ENCODE data around the gene CPNE5. TPM values are rescaled to one million over a fixed set of nuclear protein-coding genes. Genes with fewer than 3 reads are reported as not detected.
A peak's percentile ranks its signal among the peaks of the same experiment; 100 is the strongest.

Gene CPNE5
- total and polyA plus RNA-seq, 3 donors from 2014 or later, result 44.2 to 137 (median 97.8) TPM

GRCh38 chr6:36765190-36765589 is 74.1 kb downstream of the CPNE5 start:
- Histone ChIP-seq H3K36me3 (ENCODE audit: low read depth, missing control alignments) (no peaks in the 10 kb centered on the region), H3K9me3 (no peaks in the 10 kb centered on the region), H3K4me3 (no peak overlapping the region), H3K4me1 (peaks cover 12% of the 10 kb centered on the region), H3K27ac (no peak overlapping the region), H3K27me3 (no peaks in the 10 kb centered on the region)
- DNase-seq, result no peak
- intact Hi-C loops (cut with DNase I; ENCODE audit: low total_unique reads), result loop anchor here (5.0 kb wide), 2 partner anchors 82 to 212 kb away; no protein-coding TSS in a partner anchor
- WGBS, 2 donors, result 73% methylated on average over 4 to 10 of the region's 10 CpGs
- TF ChIP-seq POLR2A (IDR thresholded peaks at IDR 0.05) (no peak), CTCF (IDR thresholded peaks at IDR 0.05) (no peak)

DNA sequence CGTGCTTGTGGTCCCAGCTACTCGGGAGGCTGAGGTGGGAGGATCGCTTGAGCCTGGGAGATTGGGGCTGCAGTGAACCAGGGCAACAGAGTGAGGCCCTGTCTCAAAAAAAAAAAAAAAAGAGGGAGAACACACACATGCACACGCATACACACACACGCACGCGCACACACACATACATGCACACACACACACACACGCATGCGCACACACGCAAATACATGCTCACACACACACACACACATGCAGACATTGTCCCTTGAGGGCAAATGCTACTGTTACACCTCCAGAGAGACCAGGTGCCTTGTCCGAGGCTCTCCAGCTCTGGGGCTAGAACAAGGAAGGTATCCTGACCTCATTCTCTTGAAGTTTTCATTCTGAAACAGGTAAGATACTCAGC is 77.1 kb downstream of the CPNE5 start:
- Histone ChIP-seq H3K36me3 (ENCODE audit: low read depth, missing control alignments) (no peaks in the 10 kb centered on the region), H3K4me1 (peaks cover 12% of the 10 kb centered on the region), H3K27ac (no peak overlapping the region), H3K9me3 (no peaks in the 10 kb centered on the region), H3K27me3 (no peaks in the 10 kb centered on the region), H3K4me3 (no peak overlapping the region)
- intact Hi-C loops (cut with DNase I; ENCODE audit: low total_unique reads), result no loop called here
- DNase-seq, result no peak
- 92 to 94% methylated on average over 11 of the region's 11 CpGs for WGBS, 2 donors
- TF ChIP-seq CTCF (IDR thresholded peaks at IDR 0.05), result no peak
- no peak for TF ChIP-seq POLR2A (IDR thresholded peaks at IDR 0.05)

DNA sequence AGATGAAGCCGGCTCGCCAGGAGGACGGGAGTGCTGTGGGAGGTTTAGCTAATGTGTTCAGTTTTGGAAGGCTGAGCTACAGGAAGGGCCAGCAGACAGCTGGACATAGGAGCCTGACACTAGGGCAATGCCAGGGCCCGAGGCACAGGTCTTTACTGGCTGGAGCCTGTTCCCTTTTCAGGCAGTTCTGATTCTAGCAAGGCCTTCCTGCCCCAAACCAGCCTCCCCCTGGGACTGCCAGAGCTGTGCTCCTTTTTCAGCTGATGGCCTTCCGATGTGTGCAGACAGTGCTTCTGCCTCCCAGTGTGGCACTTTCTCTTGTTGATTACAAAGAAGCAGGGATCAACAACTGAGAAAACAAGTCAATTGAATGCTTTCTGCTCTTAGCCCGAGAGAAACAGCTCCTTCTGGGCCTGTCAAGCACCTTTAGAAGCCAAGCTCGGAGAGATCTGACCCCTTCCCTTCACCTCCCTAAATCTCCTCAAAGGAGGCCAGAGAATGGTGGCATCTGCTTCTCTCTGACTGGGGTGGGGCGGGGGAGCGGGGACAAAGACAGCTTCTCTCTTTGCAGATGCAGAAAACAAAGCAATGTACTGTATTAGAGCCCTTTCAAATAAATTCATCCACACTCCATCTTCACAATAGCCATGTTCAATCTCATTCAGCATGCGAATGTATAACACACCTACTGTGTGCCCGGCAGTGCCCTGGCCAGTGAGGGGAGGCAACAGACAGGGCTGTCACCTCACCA is 78.4 kb downstream of the CPNE5 start:
- 77 to 83% methylated on average over 11 of the region's 11 CpGs for WGBS, 2 donors
- no peak for DNase-seq
- no peak overlapping the region for H3K27ac ChIP-seq

DNA sequence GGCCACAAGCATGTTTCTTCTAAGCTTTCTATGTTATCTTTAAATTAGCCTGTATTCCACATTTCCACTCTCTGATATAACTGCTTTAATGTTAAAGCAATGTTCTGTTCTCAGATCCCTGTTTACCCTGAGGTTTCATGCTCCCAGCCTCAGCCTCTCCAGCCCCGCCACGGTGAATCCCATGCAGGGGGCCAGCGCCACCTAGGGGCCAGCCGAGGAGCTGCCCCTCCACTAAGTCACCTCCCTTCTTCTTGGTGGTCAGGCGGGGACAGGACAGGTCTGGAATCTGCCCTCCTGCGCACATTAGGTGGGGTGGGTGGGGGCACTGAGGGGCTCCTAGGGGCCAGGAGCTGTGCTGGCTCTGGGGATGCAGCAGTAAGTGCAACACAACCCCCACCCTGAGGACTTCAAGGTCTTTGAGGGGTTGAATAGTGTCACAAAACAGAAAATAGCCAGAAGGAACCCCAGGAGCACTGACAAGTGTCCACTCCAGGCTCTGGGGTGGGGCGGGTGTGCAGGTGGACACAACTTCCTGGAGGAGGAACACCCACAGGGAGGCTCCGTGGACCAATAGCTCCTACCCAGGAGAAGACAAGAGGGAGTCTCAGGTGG is 80.0 kb downstream of the CPNE5 start:
- intact Hi-C loops (cut with DNase I; ENCODE audit: low total_unique reads), result loop anchor here (10.0 kb wide), 1 partner anchor 134 kb away; no protein-coding TSS in a partner anchor
- H3K27me3 ChIP-seq, result no peaks in the 10 kb centered on the region
- no peaks in the 10 kb centered on the region for H3K36me3 ChIP-seq (ENCODE audit: low read depth, missing control alignments)
- WGBS, 2 donors, result 22 to 35% methylated on average over 7 to 8 of the region's 8 CpGs
- H3K27ac ChIP-seq, result no peak overlapping the region
- H3K9me3 ChIP-seq, result no peaks in the 10 kb centered on the region
- peak; percentile 86 for DNase-seq
- H3K4me3 ChIP-seq, result peak overlapping the region in 1 of 2 donors; percentile 1
- TF ChIP-seq POLR2A (IDR thresholded peaks at IDR 0.05), result no peak
- TF ChIP-seq CTCF (IDR thresholded peaks at IDR 0.05), result peak; percentile 76 to 99 (median 93)
- no peaks in the 10 kb centered on the region for H3K4me1 ChIP-seq

More for the DNA sequence above, 78.4 kb downstream of the CPNE5 start:
- no peak overlapping the region for H3K4me3 ChIP-seq
- intact Hi-C loops (cut with DNase I; ENCODE audit: low total_unique reads), result no loop called here
- no peak for TF ChIP-seq POLR2A (IDR thresholded peaks at IDR 0.05)
- TF ChIP-seq CTCF (IDR thresholded peaks at IDR 0.05), result no peak
- no peaks in the 10 kb centered on the region for H3K27me3 ChIP-seq
- H3K4me1 ChIP-seq, result peaks cover 8% of the 10 kb centered on the region
- H3K9me3 ChIP-seq, result no peaks in the 10 kb centered on the region
- H3K36me3 ChIP-seq (ENCODE audit: low read depth, missing control alignments), result no peaks in the 10 kb centered on the region
